ENCODE data around the gene SLC1A5. TPM values are rescaled to one million over a fixed set of nuclear protein-coding genes. Genes with fewer than 3 reads are reported as not detected.

The SLC1A5 gene
- polyA plus RNA-seq, 1 donor from 2014 or later: 1.1 TPM

- Histone ChIP-seq H3K27me3 (ENCODE audit: insufficient read depth, low read depth, low read length) (no peaks in the 10 kb centered on the region), H3K27ac (ENCODE audit: low read length) (no peak overlapping the region), H3K9me3 (ENCODE audit: low read length) (no peaks in the 10 kb centered on the region), H2AFZ (ENCODE audit: low read depth, low read length) (no peak overlapping the region), H3F3A (ENCODE audit: insufficient read depth, low read length, poor library complexity, severe bottlenecking) (no peaks in the 10 kb centered on the region), H3K4me3 (ENCODE audit: low read length) (no peak overlapping the region), H3K9me2 (ENCODE audit: insufficient read depth, low read length) (no peaks in the 10 kb centered on the region), H3K79me2 (replicated peaks; ENCODE audit: insufficient read depth, low read length) (no peaks in the 10 kb centered on the region), H3K4me2 (ENCODE audit: low read length) (no peak overlapping the region), H3K9ac (ENCODE audit: low read length) (no peak overlapping the region), H3K36me3 (ENCODE audit: insufficient read depth, low read length) (no peaks in the 10 kb centered on the region), H4K20me1 (ENCODE audit: insufficient read depth) (no peaks in the 10 kb centered on the region)
- TF ChIP-seq REST (IDR thresholded peaks at IDR 0.05; ENCODE audit: borderline replicate concordance) (no peak), MXI1 (conservative IDR thresholded peaks at IDR 0.05; ENCODE audit: poor library complexity, severe bottlenecking) (no peak), CTCF (IDR thresholded peaks at IDR 0.05; ENCODE audit: poor library complexity, severe bottlenecking) (peak; percentile 61), SMC3 (conservative IDR thresholded peaks at IDR 0.05; ENCODE audit: poor library complexity) (peak; percentile 57), RAD21 (conservative IDR thresholded peaks at IDR 0.05) (peak; percentile 52), TAF1 (IDR thresholded peaks at IDR 0.05; ENCODE audit: low read depth) (no peak), POLR2AphosphoS5 (IDR thresholded peaks at IDR 0.05) (no peak), EZH2 (IDR thresholded peaks at IDR 0.05; ENCODE audit: borderline replicate concordance, insufficient read depth, low read length, poor library complexity, severe bottlenecking) (no peak), EP300 (conservative IDR thresholded peaks at IDR 0.05; ENCODE audit: poor library complexity, severe bottlenecking) (no peak)
These were observed 34.8 kb downstream of the SLC1A5 start for GRCh38 chr19:46753420-46754155.

GRCh38 chr19:46748325-46749109, 39.9 kb downstream of the SLC1A5 start:
- peaks cover 28% of the 10 kb centered on the region for H3K79me2 ChIP-seq (replicated peaks; ENCODE audit: insufficient read depth, low read length)
- no peaks in the 10 kb centered on the region for H3K36me3 ChIP-seq (ENCODE audit: insufficient read depth, low read length)
- peak overlapping the region; percentile 82 for H3K4me3 ChIP-seq (ENCODE audit: low read length)
- peak overlapping the region; percentile 98 for H3K27ac ChIP-seq (ENCODE audit: low read length)
- no peaks in the 10 kb centered on the region for H3K9me3 ChIP-seq (ENCODE audit: low read length)
- no peaks in the 10 kb centered on the region for H3F3A ChIP-seq (ENCODE audit: insufficient read depth, low read length, poor library complexity, severe bottlenecking)
- H3K9me2 ChIP-seq (ENCODE audit: insufficient read depth, low read length): no peaks in the 10 kb centered on the region
- no peak overlapping the region for H3K4me2 ChIP-seq (ENCODE audit: low read length)
- no peak overlapping the region for H2AFZ ChIP-seq (ENCODE audit: low read depth, low read length)
- no peaks in the 10 kb centered on the region for H3K27me3 ChIP-seq (ENCODE audit: insufficient read depth, low read depth, low read length)
- H4K20me1 ChIP-seq (ENCODE audit: insufficient read depth): peaks cover 4% of the 10 kb centered on the region
- TF ChIP-seq RAD21 (conservative IDR thresholded peaks at IDR 0.05) (no peak), MXI1 (conservative IDR thresholded peaks at IDR 0.05; ENCODE audit: poor library complexity, severe bottlenecking) (no peak), EZH2 (IDR thresholded peaks at IDR 0.05; ENCODE audit: borderline replicate concordance, insufficient read depth, low read length, poor library complexity, severe bottlenecking) (no peak)
- peak overlapping the region; percentile 99 for H3K9ac ChIP-seq (ENCODE audit: low read length)
